ENCODE data around the gene TCP11X1. TPM values are rescaled to one million over a fixed set of nuclear protein-coding genes. Genes with fewer than 3 reads are reported as not detected.

TCP11X1 gene
- total and polyA plus RNA-seq, 10 donors = not detected

Other genes starting within 250 kb of the TCP11X1 start
- 1 to 10 TPM in 6 of 7 donors, not detected in 1; 1.7 to 5.2 (median 2.8) TPM for gene TCEAL2, start 89.6 kb upstream of the TCP11X1 start, total RNA-seq
- gene TCEAL2, start 89.6 kb upstream of the TCP11X1 start, polyA plus RNA-seq = 1 to 10 TPM in 2 of 3 donors, under 1 TPM in 1; 0.39 to 3.2 (median 2.3) TPM
- gene TCEAL6, start 72.8 kb upstream of the TCP11X1 start, total RNA-seq = not detected
- gene TCEAL6, start 72.8 kb upstream of the TCP11X1 start, polyA plus RNA-seq = not detected
- 1 to 10 TPM; 1.8 to 5.1 (median 2.8) TPM for gene BEX5, start 59.3 kb upstream of the TCP11X1 start, total RNA-seq
- 1 to 10 TPM; 2.1 to 4.8 (median 3.8) TPM for gene BEX5, start 59.3 kb upstream of the TCP11X1 start, polyA plus RNA-seq
- gene NXF2, start 31.9 kb downstream of the TCP11X1 start, total RNA-seq = not detected
- not detected for gene NXF2, start 31.9 kb downstream of the TCP11X1 start, polyA plus RNA-seq
- gene NXF2B, start 224.7 kb downstream of the TCP11X1 start, total RNA-seq = not detected
- gene NXF2B, start 224.7 kb downstream of the TCP11X1 start, polyA plus RNA-seq = not detected